ENCODE measurements around the gene AK2. TPM values are rescaled to one million over a fixed set of nuclear protein-coding genes. Genes with fewer than 3 reads are reported as not detected.

Gene AK2
- total and polyA plus RNA-seq, 4 donors: 71.8 to 95.6 (median 82.6) TPM

DNA sequence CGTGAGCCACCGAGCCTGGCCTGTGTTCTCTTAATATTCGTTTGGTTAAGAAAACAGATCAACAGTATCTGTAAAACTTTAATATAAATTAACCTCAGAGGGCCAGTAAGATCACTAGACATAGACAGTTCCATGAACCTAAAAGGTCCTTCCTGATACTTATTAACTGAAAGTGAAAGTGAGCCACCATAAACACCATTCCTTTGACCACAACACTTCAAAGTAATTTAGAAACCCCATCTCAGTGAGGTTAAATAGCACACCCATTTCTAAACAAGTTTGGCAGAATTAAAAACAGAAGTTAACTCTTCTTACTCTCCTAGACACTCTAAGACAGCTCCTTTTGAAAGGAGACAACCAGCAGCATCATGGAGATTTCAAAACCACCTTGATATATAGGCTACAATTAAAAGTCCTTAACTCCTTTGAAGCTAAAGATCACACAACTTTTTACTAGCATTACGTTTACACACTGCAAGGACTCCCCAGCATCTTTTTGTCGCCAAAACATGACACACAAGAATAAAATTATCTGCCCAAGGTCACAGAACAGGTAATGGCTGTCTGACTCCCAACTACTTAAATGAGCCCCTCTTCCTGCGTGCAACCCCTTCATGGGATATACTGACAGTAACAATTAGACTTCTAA is 74.3 kb downstream of the AK2 start:
- no peaks in the 10 kb centered on the region for H3K27me3 ChIP-seq (ENCODE audit: control insufficient read depth in 1 of 2, insufficient read depth in 2 of 2, low read length in 1 of 2)
- no peak for DNase-seq
- peaks cover 0 to 3% of the 10 kb centered on the region in 2 donors for H3K4me1 ChIP-seq (ENCODE audit: control insufficient read depth in 1 of 2, insufficient read depth in 2 of 2, low read length in 2 of 2)
- no peaks in the 10 kb centered on the region for H3K9me3 ChIP-seq (ENCODE audit: control insufficient read depth, low read length)
- H3K27ac ChIP-seq (ENCODE audit: low read depth in 1 of 2, low read length in 2 of 2): no peak overlapping the region
- H3K4me3 ChIP-seq (ENCODE audit: low read length in 2 of 2): peak overlapping the region in 1 of 2 donors; percentile 90
- intact Hi-C loops (cut with DNase I): no loop called here
- no peak for ATAC-seq (ENCODE audit: low FRiP score)
- H3K36me3 ChIP-seq (ENCODE audit: control insufficient read depth in 1 of 2, insufficient read depth in 2 of 2, low read length in 1 of 2): no peaks in the 10 kb centered on the region
- 42 to 57% methylated on average over 6 of the region's 6 CpGs for WGBS, 2 donors

DNA sequence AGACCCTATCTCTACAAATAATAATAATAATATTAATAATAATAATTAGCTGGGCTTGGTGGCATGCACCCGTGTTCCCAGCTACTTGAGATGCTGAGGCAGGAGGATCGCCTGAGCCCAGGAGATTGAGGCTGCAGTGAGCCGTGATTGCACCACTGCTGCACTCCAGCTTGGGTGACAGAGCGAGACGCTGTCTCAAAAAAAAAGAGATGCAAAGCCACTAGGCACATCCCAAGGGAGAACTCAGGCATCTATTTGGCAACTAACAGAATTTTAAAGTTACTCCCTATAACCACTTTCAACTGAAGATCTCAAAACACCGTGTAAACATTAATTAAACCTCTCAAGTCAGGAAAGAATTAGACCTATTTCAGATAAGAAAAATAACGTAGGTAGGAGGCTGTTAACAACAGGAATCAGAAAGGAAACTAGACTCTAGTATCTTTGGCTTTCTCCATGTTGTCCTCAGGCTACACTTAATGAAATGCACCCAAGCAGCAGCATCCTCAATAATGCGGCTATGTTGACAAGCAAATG is 75.8 kb downstream of the AK2 start:
- H3K27ac ChIP-seq (ENCODE audit: low read depth in 1 of 2, low read length in 2 of 2): no peak overlapping the region
- DNase-seq (no peak), ATAC-seq (ENCODE audit: low FRiP score) (no peak)
- H3K4me3 ChIP-seq (ENCODE audit: low read length in 2 of 2): no peak overlapping the region
- peaks cover 0 to 3% of the 10 kb centered on the region in 2 donors for H3K4me1 ChIP-seq (ENCODE audit: control insufficient read depth in 1 of 2, insufficient read depth in 2 of 2, low read length in 2 of 2)
- no peaks in the 10 kb centered on the region for H3K27me3 ChIP-seq (ENCODE audit: control insufficient read depth in 1 of 2, insufficient read depth in 2 of 2, low read length in 1 of 2)
- no peaks in the 10 kb centered on the region for H3K9me3 ChIP-seq (ENCODE audit: control insufficient read depth, low read length)
- no peaks in the 10 kb centered on the region for H3K36me3 ChIP-seq (ENCODE audit: control insufficient read depth in 1 of 2, insufficient read depth in 2 of 2, low read length in 1 of 2)
- WGBS, 2 donors: 53 to 55% methylated on average over 8 of the region's 8 CpGs
- intact Hi-C loops (cut with DNase I): no loop called here

DNA sequence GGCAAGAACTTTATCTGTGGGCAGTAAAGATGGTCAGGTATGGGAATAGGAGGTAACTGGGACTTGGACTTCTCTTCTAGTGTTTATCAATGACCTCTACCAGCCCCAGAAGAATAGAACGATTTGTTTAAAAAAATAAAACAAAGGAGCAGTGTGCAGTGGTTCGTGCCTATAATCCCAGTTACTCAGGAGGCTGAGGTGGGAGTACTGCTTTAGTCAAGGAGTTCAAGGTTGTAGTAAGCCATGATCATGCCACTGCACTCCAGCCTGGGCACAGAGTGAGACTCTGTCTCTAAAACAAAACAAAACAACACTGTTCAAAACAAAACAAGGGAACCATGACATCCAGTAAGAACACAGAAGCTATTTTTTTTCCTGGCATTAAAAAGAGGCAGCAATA is 76.3 kb downstream of the AK2 start:
- 31 to 42% methylated on average over 2 of the region's 2 CpGs for WGBS, 2 donors
- H3K27ac ChIP-seq (ENCODE audit: low read depth in 1 of 2, low read length in 2 of 2): no peak overlapping the region

DNA sequence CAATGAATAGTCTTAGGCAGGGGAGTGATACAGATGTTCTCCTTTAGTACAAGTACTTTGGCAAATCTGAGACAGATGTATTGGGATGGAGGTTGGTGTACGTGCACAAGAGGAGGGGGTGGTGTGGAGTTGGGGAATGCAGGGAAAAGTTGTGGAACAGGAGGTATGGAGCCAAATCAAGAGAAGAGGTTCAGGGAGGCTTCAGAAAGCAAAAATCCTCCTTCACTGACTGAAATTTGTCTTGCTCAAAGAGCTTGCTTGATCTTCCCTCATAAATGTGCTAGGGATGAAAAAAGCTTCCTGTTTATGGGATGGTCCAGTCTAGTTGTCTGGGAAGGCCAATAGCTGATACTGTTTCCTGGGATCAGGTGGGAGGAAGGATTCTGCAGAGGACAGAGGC is 77.9 kb downstream of the AK2 start:
- H3K36me3 ChIP-seq (ENCODE audit: control insufficient read depth in 1 of 2, insufficient read depth in 2 of 2, low read length in 1 of 2): no peaks in the 10 kb centered on the region
- H3K27ac ChIP-seq (ENCODE audit: low read depth in 1 of 2, low read length in 2 of 2): peak overlapping the region in 1 of 2 donors; percentile 10
- DNase-seq (no peak), ATAC-seq (ENCODE audit: low FRiP score) (no peak)
- H3K27me3 ChIP-seq (ENCODE audit: control insufficient read depth in 1 of 2, insufficient read depth in 2 of 2, low read length in 1 of 2): no peaks in the 10 kb centered on the region
- WGBS, 2 donors: 68 to 72% methylated on average over 1 of the region's 1 CpG
- H3K9me3 ChIP-seq (ENCODE audit: control insufficient read depth, low read length): no peaks in the 10 kb centered on the region
- intact Hi-C loops (cut with DNase I): no loop called here
- peaks cover 0 to 3% of the 10 kb centered on the region in 2 donors for H3K4me1 ChIP-seq (ENCODE audit: control insufficient read depth in 1 of 2, insufficient read depth in 2 of 2, low read length in 2 of 2)
- H3K4me3 ChIP-seq (ENCODE audit: low read length in 2 of 2): no peak overlapping the region

More for the DNA sequence above, 76.3 kb downstream of the AK2 start:
- no peak for DNase-seq
- Histone ChIP-seq H3K9me3 (ENCODE audit: control insufficient read depth, low read length) (no peaks in the 10 kb centered on the region), H3K36me3 (ENCODE audit: control insufficient read depth in 1 of 2, insufficient read depth in 2 of 2, low read length in 1 of 2) (no peaks in the 10 kb centered on the region), H3K4me3 (ENCODE audit: low read length in 2 of 2) (no peak overlapping the region), H3K27me3 (ENCODE audit: control insufficient read depth in 1 of 2, insufficient read depth in 2 of 2, low read length in 1 of 2) (no peaks in the 10 kb centered on the region), H3K4me1 (ENCODE audit: control insufficient read depth in 1 of 2, insufficient read depth in 2 of 2, low read length in 2 of 2) (peaks cover 0 to 3% of the 10 kb centered on the region in 2 donors)
- no peak for ATAC-seq (ENCODE audit: low FRiP score)
- intact Hi-C loops (cut with DNase I): no loop called here

Other genes starting within 250 kb of the AK2 start
- gene YARS1, start 219.5 kb downstream of the AK2 start, total RNA-seq: 10 to 100 TPM; 55.2 to 76.1 TPM
- 10 to 100 TPM; 20.4 to 38.7 TPM for gene YARS1, start 219.5 kb downstream of the AK2 start, polyA plus RNA-seq
- gene S100PBP, start 219.2 kb downstream of the AK2 start, total RNA-seq: 10 to 100 TPM; 37.4 to 60.7 TPM
- gene S100PBP, start 219.2 kb downstream of the AK2 start, polyA plus RNA-seq: 10 to 100 TPM in 1 of 2 donors, 1 to 10 TPM in 1; 2.8 to 12.1 TPM
- 10 to 100 TPM in 1 of 2 donors, 1 to 10 TPM in 1; 5.6 to 17.6 TPM for gene FNDC5, start 166.0 kb downstream of the AK2 start, total RNA-seq
- 10 to 100 TPM in 1 of 2 donors, 1 to 10 TPM in 1; 8.1 to 11.7 TPM for gene FNDC5, start 166.0 kb downstream of the AK2 start, polyA plus RNA-seq
- under 1 TPM in 1 of 2 donors, not detected in 1; 0.51 TPM for gene HPCA, start 150.4 kb downstream of the AK2 start, total RNA-seq
- under 1 TPM in 1 of 2 donors, not detected in 1; 0.90 TPM for gene HPCA, start 150.4 kb downstream of the AK2 start, polyA plus RNA-seq
- 10 to 100 TPM; 21.1 to 23.8 TPM for gene TMEM54, start 135.5 kb downstream of the AK2 start, total RNA-seq
- gene TMEM54, start 135.5 kb downstream of the AK2 start, polyA plus RNA-seq: 10 to 100 TPM; 25.3 to 77.5 TPM
- gene RNF19B, start 72.1 kb downstream of the AK2 start, total RNA-seq: 10 to 100 TPM; 25.5 to 51.5 TPM
- gene RNF19B, start 72.1 kb downstream of the AK2 start, polyA plus RNA-seq: 10 to 100 TPM; 13.8 to 16.4 TPM
- 10 to 100 TPM in 1 of 2 donors, 1 to 10 TPM in 1; 3.9 to 14.4 TPM for gene AZIN2, start 44.3 kb upstream of the AK2 start, total RNA-seq
- gene AZIN2, start 44.3 kb upstream of the AK2 start, polyA plus RNA-seq: 1 to 10 TPM; 1.5 to 2.5 TPM
- 1 to 10 TPM; 5.7 to 8.0 TPM for gene TRIM62, start 145.2 kb upstream of the AK2 start, total RNA-seq
- 1 to 10 TPM; 1.0 to 7.7 TPM for gene TRIM62, start 145.2 kb upstream of the AK2 start, polyA plus RNA-seq
- gene ZNF362, start 219.6 kb upstream of the AK2 start, total RNA-seq: 10 to 100 TPM; 36.2 to 44.0 TPM
- 10 to 100 TPM; 12.4 to 26.1 TPM for gene ZNF362, start 219.6 kb upstream of the AK2 start, polyA plus RNA-seq

All from aorta (tissue), 5 donors.